NCI-H2227 (cell line): ENCODE measurements around the gene GREB1L.
"Not testable (repeated sequence)": the region's sequence is repeated elsewhere in the genome, so short reads cannot be mapped to it uniquely, and the experiment has no call there.

Experiments used
- DNase-seq: peaks from one replicate; lab custom pipeline; 2025; ENCODE audit not compliant: unreplicated experiment; lab: John Stamatoyannopoulos, UW

GREB1L gene

DNA sequence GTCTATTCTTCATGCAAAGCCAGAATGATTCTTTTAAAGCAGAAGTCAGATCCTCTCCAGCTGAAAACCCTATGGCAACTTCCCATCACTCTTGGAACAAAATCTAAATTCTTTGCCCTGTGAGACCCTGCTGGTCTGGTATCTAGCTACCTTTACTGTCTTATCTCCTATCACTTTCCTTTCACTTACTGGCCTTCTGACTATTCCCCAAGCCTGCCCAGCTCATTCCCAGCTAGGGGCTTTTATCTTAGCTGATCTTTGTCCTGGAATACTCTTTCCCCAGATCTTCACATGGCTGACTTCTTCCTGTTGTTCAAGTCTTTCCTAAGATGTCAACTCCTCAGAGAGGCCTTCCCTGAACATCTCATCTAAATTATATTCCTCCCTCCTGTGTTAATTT is 63.6 kb downstream of the GREB1L start:
- DNase-seq = no peak

DNA sequence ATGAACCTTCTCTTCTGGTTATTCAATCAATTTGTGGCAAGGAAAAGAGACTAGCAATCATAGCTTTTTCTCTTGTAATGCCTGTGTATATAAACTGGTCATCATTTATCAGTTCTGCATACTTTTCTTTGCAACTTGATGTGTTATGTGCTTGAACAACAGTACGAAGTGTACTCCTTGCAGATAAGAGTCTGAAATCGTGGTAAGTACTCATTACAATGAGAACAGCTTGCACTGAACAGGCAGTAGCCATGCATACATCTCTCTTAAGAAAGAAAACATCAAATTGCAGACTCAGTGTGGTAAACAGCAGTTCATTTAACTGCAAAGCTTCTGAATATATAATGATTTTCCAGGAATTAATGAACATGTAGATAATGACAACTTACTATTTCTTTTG is 64.3 kb downstream of the GREB1L start:
- no peak for DNase-seq

DNA sequence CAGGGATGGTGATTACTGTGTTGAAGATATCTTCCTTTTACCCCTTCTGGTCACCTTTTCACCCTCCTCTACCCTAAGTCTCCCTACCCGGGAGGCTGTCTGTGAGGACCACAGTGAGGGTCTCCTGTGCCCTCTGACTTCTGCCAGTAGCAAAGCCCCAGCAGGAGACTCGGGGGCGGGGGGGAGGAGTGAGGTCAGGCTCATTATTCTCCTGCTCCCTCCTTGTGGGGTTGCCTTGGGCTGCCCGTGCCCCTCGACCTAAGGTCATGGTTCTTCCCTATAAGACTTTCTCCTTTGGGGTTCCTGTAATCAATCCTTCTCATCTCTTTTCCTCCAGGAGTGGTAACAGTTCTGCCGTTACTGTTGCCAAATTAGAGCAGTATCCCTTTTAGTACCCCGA is 65.5 kb downstream of the GREB1L start:
- DNase-seq = no peak

DNA sequence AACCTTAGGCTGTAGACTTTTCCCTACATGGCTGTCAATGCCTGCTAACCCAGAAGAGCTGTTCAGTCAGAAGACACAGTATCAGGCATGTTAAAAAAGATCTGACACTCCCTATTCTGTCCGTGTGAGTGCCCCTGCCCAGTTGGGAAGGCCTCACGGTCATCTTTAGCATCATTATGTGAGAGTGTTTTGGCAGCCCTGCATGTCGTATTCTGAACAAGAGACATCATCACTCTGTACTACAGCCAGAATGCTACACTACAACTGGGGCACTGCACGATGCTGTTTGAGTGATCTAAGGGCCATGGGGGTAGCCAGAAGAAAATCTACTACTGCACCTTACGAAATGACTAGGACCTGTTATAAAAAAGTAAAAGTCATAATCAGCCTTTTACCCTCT is 67.2 kb downstream of the GREB1L start:
- DNase-seq = no peak

DNA sequence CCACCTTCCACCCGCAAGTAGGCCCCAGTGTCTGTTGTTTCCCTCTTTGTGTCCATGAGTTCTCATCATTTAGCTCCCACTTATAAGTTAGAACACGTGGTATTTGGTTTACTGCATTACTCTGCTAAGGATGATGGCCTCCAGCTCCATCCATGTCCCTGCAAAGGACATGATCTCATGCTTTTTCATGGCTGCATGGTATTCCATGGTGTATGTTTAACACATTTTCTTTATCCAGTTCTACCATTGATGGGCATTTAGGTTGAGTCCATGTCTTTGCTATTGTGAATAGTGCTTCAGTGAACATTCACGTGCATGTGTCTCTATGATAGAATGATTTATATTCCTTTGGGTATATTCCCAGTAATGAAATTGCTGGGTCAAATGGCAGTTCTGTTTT is 69.9 kb downstream of the GREB1L start:
- DNase-seq = not testable (repeated sequence)

DNA sequence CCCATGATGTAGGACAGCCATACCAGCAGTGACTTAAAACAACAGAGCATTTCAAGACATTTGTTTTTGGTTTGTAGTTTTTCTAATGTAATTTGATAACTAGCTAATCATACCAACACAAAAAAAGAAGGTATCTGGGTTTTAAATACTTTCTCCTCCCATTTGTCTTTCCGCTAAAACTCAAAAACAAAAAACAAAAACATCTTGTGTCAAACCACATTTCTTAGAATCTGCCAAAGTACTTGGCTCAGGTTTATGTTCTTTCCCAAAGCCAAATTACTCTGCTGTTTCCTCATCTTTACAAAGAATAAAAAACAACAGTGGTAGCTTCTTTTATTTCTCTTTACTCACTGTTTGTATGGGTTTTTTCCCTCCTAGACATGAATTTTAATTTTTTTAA is 71.5 kb downstream of the GREB1L start:
- DNase-seq = no peak

DNA sequence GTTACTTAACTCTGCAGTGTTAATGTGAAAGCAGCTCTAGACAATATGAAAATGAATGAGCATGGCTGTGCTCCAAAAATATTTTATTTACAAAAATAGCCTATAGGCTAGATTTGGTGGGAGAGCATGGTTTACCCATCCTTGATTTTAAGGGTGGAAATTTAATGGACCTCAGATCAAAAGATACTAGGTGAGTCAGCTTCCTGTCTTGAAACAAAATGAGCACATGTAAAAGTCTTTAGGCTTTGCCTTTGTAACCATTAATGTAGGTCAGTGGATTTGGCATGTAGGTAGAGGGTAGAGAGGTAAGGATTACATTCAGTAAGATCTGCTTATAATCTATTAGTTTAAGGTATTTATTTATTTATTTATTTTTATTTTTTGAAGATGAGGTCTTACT is 72.7 kb downstream of the GREB1L start:
- no peak for DNase-seq

DNA sequence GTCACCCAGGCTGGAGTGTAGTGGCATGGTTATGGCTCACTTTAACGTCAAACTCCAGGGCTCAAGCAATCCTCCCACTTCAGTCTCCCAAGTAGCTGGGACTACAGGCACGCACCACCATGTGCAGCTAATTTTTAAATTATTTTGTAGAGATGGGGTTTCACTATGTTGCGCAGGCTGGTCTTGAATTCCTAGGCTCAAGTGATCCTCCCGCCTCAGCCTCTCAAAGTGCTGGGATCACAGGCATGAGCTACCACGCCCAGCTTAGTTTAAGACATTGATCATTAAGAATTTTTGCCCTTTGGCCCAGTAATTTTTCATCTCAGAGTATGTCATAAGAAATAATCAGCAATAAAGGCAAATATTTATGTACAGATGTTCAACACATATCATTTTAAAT is 73.1 kb downstream of the GREB1L start:
- not testable (repeated sequence) for DNase-seq

DNA sequence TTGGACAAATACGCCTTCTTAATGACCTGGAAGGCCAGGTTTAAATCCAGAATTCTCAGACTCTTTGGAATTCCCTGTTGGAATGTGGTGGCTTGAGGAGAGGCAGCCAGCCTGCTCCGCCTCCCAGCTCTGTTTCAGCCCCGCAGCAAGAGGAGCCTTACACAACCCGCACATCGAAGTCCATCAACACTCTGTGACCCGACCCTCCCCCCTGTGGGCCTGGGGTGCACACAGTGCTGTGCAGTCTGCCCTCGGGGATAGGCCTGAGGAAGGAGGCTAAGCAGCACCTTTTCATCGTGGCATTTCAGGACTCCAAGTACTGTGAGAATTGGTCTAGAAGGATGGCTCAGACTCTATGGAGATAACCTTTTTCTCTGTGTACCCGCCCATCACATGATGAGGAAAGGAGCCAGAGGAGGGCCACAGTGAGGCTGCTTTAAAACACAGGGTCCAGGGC is 73.7 kb downstream of the GREB1L start:
- DNase-seq = no peak

DNA sequence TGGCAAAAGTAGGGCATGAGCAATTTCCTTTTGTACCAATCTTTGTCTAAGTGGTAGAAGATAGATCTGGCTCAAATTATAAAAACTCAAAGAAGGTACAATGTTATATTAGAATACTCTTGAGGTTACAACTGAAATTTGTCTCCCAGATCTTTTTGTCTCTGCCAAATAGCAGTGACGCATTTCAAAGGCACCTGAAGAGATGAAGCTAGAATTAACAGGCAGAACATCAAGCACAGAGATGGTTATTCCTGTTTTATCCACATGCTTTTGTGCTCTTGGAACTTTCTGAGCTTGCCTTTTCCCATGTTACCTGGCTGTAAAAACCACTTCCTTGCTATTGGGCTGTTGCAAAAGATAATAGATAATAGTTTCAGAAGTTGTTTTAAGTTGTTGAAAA is 74.3 kb downstream of the GREB1L start:
- DNase-seq = no peak

DNA sequence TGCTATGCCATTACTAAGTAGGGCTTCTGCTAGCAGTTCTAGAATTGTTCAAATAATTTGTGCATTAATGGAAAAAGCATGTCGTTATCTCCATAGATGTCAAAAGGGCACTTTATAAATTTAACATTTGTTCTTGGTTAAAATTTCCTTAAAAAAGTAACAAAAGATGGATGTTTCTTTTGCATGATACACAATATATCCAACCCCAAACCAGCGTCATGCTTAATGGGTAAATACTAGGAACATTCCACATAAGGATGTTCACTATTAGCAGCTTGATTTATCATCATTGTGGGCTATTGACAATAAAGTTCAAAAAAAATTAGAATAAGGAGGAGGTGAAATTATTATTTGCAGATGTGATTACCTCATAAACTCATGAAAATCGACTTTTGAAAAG is 79.7 kb downstream of the GREB1L start:
- DNase-seq = no peak

DNA sequence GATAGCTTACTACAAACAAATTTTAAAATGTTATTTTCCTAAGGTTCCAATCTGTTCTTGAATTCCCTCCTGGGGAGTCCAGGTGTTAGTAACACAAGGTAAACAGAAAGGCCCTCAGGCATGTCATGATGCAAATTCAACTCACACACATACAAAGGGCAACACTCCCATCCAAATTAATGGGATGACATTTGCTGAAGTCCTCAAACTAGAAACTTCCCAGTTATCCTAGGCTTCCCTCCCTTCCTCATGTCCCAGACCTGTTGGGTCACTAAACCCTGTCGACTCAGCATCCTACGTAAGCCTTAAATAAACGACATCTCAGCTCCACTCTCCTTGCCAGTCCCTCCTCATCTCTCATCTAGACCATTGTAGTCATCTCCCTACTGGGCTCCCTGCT is 85.1 kb downstream of the GREB1L start:
- no peak for DNase-seq

DNA sequence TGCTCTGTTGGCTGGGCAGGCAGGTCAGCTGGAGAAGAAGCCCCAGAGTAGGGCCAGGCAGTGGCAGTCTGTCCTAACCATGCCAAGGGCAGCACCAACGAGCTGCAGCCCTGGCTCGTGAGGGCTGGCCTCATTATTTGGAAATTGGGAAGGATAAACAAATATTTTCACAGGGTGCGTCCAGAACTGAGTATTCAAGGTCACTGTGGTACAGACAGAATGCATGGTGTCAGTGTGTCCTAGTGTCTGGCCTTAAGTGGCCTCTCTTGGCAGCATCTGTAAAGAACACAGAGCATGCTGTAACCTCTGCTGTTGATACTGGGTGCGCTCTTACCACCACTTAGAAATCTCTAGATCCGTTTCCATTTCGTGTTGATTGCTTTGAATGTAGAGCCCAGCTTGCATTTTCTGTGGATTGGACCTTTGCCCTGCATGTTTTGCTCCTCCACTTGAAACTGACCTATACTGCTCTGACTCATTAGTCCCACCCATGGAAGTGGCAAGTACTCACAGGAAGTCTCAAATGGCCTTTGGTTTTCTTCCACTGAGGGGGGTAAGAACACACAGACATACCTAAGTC is 88.2 kb downstream of the GREB1L start:
- DNase-seq = no peak

DNA sequence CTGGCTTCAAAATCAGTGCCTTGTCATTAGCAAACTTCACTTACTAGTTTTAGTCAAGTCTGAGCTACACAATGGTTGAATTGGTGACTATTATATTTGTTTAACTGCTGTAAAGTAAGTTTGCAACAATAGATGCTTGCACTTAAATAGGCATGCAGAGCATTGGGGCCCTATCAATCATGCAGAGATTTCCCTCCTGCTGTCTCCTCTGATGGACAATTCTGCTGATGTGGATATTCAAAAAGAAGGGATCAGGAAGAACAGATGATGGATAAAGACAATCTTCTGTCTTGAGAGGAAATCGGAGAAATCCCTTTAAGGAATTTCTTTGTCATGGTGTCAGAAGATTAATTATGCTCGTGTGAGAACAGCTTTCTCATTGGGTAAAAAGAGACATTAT is 89.0 kb downstream of the GREB1L start:
- DNase-seq = no peak

DNA sequence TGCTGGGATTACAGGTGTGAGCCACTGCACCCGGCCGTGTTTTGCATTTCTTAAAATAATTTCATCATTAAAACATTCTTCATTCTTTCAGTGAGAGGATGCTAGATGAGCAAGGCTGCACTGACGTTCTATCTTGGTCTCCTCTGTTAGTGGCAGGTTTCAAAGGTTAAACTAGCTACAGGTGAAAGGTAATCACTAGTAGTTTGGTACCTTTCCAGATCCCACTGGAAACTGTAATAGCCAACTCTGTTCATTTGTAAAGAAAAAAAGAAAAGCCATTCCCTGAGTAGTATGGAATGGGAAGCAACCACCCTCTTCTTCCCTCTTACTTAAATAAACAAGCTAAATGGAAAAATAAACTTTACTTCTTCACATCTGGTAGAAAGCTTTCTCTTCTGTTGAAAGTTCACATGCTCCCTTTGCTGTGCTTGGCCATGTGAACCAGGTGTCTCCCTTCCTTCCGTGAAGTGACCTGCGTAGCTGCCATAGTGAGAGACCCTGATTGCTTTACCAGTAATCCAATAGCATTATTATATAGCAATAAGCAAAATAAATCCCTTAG is 94.0 kb downstream of the GREB1L start:
- DNase-seq = no peak

DNA sequence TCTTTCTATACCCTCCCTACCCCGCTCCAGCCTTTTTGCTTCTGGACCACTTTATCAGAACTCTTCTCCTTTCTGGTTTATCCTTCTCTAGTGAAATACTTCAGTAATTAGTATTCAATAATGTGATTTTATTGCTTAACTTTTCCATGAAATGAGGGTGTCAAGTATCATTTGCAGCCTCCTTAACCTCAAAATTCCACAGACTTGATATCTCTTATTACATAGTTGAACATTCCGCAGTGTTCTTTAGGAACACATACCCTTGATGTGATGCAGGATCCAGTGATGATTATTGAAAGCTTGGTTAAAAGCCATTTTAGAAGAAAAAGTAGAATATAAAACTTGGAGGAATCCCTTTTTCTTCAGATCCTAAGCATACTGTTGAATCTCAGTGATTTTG is 94.8 kb downstream of the GREB1L start:
- no peak for DNase-seq

DNA sequence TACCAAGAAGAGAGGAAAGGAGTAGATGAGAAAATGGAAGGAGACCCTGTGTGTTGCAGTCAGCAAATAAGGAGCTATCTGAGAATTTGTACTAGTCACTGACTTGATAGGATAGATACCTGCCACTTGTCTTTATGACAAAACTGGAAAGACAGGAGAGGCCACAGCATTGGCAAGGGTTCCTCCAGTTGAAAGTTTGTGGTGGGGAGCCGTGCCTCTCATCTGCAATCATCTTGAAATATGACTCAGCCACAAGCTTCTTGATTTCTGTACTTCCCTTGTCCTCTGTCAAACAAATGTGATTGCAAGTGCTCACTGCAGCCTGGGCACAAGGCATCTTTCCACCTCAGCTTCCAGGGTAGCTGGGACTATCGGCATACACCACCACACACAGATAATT is 99.1 kb downstream of the GREB1L start:
- no peak for DNase-seq

DNA sequence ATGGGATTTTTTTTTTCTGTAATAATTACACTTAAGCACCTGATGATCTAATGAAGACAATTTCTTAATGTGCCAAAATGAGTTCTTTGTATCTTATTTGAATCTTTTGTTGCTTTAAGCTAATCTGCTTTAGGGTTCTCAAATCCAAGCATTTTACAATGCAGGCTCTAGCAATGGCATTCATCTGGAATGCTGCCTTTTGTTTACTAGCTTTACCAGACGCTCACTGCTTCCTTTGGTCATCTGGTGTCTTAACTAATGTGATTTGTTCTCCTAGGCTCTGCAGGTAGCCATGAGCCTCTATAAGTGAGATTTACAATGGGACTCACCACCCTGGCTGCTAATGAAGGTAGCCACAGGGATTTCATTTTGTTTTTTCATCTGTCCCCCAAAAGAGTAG is 100.3 kb downstream of the GREB1L start:
- no peak for DNase-seq

DNA sequence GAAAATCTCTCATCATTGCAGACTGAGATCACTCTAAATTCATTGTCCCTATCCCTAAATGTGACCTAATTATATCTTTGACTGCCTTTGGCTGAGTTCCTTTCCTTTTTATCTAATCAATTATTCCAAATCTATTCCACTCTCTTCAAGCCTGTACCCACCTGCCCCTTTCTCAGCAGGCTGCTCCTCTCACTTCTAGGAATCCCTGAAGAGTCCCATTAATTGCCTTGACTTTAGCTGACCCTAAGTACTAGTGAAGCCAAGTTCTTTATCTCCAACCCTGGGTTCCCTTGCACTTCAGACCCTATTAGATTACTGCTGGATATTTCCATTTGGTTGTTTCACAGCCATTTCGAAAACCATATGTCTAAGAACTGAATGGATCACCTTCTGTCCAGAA is 102.8 kb downstream of the GREB1L start:
- DNase-seq = no peak

DNA sequence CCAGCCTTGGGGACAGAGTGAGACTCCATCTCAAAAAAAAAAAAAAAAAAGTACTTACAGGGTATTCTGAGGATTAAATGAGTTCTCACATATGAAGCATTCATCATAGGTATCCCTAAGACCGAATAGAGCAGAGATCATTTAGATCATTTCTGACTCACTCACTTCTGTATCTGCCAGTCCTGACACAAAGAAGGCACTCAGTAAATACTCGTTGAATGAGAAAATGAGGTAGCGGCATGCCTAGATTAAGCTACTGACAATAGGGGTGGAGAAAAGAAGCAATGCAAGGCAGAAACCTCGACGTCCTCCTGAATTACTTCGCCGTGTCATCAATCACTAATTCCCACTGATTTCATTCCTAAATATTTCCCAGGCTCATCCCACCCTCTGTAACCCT is 103.8 kb downstream of the GREB1L start:
- DNase-seq = no peak

DNA sequence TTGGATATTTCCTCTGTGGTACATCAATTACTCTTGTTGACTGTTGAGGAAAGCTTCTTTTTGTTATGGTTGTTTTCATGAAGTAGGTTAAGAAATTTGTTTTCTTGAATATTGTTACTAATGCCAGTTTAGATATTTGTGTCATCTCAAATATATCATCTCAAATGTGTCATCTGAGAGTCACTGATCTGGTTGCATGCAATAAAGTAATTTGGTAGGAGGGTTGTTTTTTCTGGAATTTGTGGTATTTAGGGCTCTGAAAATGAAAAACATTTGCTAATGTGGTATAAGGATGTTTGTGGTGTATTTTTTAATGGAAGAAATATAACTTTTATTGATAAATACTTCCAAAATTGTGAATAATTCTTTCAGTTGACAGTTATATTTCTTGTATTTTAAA is 117.7 kb downstream of the GREB1L start:
- no peak for DNase-seq

DNA sequence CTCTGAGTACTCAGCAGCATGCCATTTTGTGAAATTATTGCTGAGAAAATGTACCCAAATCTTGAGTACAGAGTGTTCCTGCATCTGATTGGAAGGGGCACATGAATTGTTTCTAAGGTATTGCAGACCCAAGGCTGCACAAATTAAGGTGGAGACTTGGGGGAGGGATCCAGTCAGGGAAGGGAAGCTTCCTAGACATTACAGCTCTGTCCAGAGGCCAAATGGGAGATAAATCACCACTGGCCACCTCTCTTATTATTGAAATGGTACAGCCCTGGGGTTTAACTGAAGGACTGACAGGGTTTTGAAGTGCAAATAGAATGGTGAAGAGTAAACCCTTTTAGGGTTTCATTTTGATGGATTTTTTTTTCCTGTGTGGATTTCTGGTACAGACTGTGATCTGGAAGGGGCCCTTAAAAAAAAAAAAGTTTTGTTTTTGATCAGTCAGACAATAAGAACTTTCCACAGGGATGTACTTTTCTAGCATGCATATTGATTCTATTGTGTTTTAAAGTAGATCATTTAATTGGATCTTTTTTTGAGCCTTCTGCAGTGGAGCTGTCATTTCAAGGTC is 119.4 kb downstream of the GREB1L start:
- DNase-seq = no peak

DNA sequence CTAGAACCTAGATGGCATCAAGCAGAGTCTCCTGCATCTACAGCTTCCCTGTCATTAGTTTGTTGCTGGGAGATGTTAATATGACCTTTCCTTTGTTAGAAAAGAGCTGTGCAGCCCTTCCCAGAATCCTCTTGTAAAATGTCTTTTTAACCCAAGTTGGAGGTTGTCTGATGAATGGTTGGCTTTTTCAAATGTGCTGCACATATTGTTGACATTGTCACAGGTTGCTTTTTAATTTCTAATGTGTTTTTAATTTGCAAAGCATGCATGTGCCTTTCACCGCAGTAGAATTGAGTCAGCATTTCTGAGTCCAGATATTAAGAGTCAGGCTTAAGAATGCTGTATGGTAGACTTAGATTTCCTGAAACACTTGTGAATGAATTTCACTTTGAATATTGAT is 120.8 kb downstream of the GREB1L start:
- DNase-seq = no peak
